Measurements from ENCODE around the gene CAMTA1. TPM values are rescaled to one million over a fixed set of nuclear protein-coding genes. Genes with fewer than 3 reads are reported as not detected.

CAMTA1 gene
- total RNA-seq, 3 donors from 2014 or later, result 73.4 to 114 (median 82.6) TPM

- H3K4me3 ChIP-seq, result no peak overlapping the region
- ATAC-seq (no peak), DNase-seq (no peak)
- H3K9me3 ChIP-seq, result no peaks in the 10 kb centered on the region
- H3K36me3 ChIP-seq (ENCODE audit: low read depth), result no peaks in the 10 kb centered on the region
- no peak for TF ChIP-seq CTCF (IDR thresholded peaks at IDR 0.05)
- no peaks in the 10 kb centered on the region for H3K4me1 ChIP-seq (ENCODE audit: low read depth)
- intact Hi-C loops (cut with DNase I, micrococcal nuclease), result no loop called here
Observed at GRCh38 chr1:7744882-7745281, 959.6 kb downstream of the CAMTA1 start.

- DNase-seq (no peak), ATAC-seq (no peak)
- no peak for TF ChIP-seq CTCF (IDR thresholded peaks at IDR 0.05)
Observed at GRCh38 chr1:7745783-7746182, 960.5 kb downstream of the CAMTA1 start.

DNA sequence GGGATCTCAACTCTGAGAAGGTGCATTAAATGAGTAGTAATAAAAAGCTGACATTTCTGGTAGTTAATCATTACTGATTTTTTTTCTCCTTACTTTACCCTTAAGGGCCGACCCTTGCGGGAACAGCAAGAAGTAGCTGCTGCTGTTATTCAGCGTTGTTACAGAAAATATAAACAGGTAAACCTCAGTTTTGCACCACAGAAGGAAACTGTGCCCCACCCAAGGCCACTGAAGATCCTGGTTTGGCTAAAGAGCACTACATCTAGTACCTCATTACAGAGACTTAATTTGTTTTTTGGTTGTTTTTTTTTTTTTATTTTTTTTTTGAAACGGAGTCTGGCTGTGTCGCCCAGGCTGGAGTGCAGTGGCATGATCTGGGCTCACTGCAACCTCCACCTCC lies 962.4 kb downstream of the CAMTA1 start:
- Histone ChIP-seq H3K4me1 (ENCODE audit: low read depth) (no peaks in the 10 kb centered on the region), H3K36me3 (ENCODE audit: low read depth) (no peaks in the 10 kb centered on the region), H3K9me3 (no peaks in the 10 kb centered on the region), H3K4me3 (no peak overlapping the region)
- DNase-seq, result no peak
- TF ChIP-seq CTCF (IDR thresholded peaks at IDR 0.05), result no peak
- no peak for ATAC-seq
- intact Hi-C loops (cut with DNase I, micrococcal nuclease), result no loop called here

More at GRCh38 chr1:7745783-7746182, 960.5 kb downstream of the CAMTA1 start:
- Histone ChIP-seq H3K9me3 (no peaks in the 10 kb centered on the region), H3K4me1 (ENCODE audit: low read depth) (no peaks in the 10 kb centered on the region), H3K4me3 (no peak overlapping the region), H3K36me3 (ENCODE audit: low read depth) (no peaks in the 10 kb centered on the region)
- intact Hi-C loops (cut with DNase I, micrococcal nuclease), result no loop called here

GRCh38 chr1:7749126-7749525 lies 963.9 kb downstream of the CAMTA1 start:
- no peak for TF ChIP-seq CTCF (IDR thresholded peaks at IDR 0.05)

GRCh38 chr1:7751174-7751573 lies 965.9 kb downstream of the CAMTA1 start:
- ATAC-seq (no peak), DNase-seq (no peak)
- H3K4me1 ChIP-seq (ENCODE audit: low read depth), result no peaks in the 10 kb centered on the region
- H3K9me3 ChIP-seq, result no peaks in the 10 kb centered on the region
- no peak overlapping the region for H3K4me3 ChIP-seq
- H3K36me3 ChIP-seq (ENCODE audit: low read depth), result no peaks in the 10 kb centered on the region
- intact Hi-C loops (cut with DNase I, micrococcal nuclease), result loop anchor here in 1 of 2 donors (10.0 kb wide), 1 partner anchor 46 kb away; no protein-coding TSS in a partner anchor
- no peak for TF ChIP-seq CTCF (IDR thresholded peaks at IDR 0.05)

More at GRCh38 chr1:7749126-7749525, 963.9 kb downstream of the CAMTA1 start:
- intact Hi-C loops (cut with DNase I, micrococcal nuclease), result no loop called here
- Histone ChIP-seq H3K4me1 (ENCODE audit: low read depth) (no peaks in the 10 kb centered on the region), H3K4me3 (no peak overlapping the region), H3K36me3 (ENCODE audit: low read depth) (no peaks in the 10 kb centered on the region), H3K9me3 (no peaks in the 10 kb centered on the region)
- DNase-seq, result no peak
- ATAC-seq, result no peak

Data from mucosa of descending colon (tissue), 3 donors.